Measurements from ENCODE around the gene ST3GAL5. TPM values are rescaled to one million over a fixed set of nuclear protein-coding genes. Genes with fewer than 3 reads are reported as not detected.
"Not testable (repeated sequence)": the region's sequence is repeated elsewhere in the genome, so short reads cannot be mapped to it uniquely, and the experiment has no call there.

ST3GAL5 gene
- polyA plus RNA-seq, 1 experiment, result 16.0 TPM

DNA sequence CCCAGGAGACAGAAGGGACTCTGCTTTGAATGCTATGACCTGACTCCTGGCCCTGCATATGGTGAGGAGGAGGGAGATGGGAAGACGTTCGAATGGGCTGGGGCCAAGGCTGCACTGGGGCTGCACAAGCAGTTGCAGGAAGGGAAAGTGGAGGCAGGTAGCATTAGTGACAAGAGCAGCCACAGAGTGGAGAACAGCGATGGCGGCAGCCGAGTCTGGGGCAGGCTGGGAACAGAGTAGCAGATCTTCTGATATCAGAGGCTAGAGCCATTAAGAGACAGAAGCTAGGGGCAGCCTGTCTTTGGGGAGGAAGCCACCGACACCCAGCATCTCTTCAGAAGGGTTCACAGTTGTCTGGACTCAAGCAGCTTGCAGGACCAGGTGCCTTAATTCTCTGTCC lies 50.1 kb downstream of the ST3GAL5 start:
- Histone ChIP-seq H3K36me3 (ENCODE audit: control insufficient read depth, insufficient read depth, low read length) (peaks cover 3% of the 10 kb centered on the region), H3K27me3 (ENCODE audit: control insufficient read depth, insufficient read depth, low read length) (no peaks in the 10 kb centered on the region), H3K4me3 (ENCODE audit: low read depth, low read length) (no peak overlapping the region)
- POLR2A ChIA-PET, result no interaction called here
- no peak for TF ChIP-seq CTCF (IDR thresholded peaks at IDR 0.05; ENCODE audit: insufficient read depth, low read depth, low read length)
- CTCF ChIA-PET, result interaction anchor here (1.0 to 2.2 kb wide), 4 partner anchors 12 to 242 kb away, joined by 5 to 15 read pairs (median 6); partner anchors contain the start of gene ST3GAL5
- no peak for DNase-seq (ENCODE audit: low read depth)

DNA sequence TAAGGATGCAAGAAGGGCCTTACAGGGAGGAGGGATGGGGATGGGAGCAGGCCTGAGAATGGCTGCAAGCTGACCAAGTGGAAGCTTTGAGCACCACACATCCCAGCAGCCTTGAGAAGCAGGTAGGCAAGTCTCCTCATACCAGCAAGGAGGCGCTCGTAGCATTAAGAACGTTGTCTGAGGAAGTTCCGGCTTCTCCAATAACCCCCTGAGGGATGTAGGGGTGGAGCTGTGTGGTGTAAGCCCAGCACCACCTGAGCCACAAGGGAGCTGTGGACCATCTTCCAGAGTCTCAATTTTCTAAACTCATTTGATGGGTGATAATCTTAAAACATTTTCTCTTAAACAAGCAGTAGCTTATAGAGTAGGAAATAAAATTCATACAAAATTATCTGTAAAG lies 50.6 kb downstream of the ST3GAL5 start:
- H3K4me3 ChIP-seq (ENCODE audit: low read depth, low read length), result no peak overlapping the region
- ChIA-PET POLR2A (no interaction called here), CTCF (interaction anchor here (1.0 to 2.2 kb wide), 5 partner anchors 11 to 243 kb away, joined by 5 to 15 read pairs (median 6); partner anchors contain the start of gene ST3GAL5)
- TF ChIP-seq CTCF (IDR thresholded peaks at IDR 0.05; ENCODE audit: insufficient read depth, low read depth, low read length), result no peak
- DNase-seq (ENCODE audit: low read depth), result no peak
- no peaks in the 10 kb centered on the region for H3K27me3 ChIP-seq (ENCODE audit: control insufficient read depth, insufficient read depth, low read length)
- peaks cover 3% of the 10 kb centered on the region for H3K36me3 ChIP-seq (ENCODE audit: control insufficient read depth, insufficient read depth, low read length)

GRCh38 chr2:85834466-85834865 lies 54.3 kb downstream of the ST3GAL5 start:
- Histone ChIP-seq H3K36me3 (ENCODE audit: control insufficient read depth, insufficient read depth, low read length) (peaks cover 1% of the 10 kb centered on the region), H3K4me3 (ENCODE audit: low read depth, low read length) (no peak overlapping the region), H3K27me3 (ENCODE audit: control insufficient read depth, insufficient read depth, low read length) (no peaks in the 10 kb centered on the region)
- DNase-seq (ENCODE audit: low read depth), result no peak
- ChIA-PET POLR2A (no interaction called here), CTCF (interaction anchor here (1.4 to 19.5 kb wide), 2 partner anchors 20 to 245 kb away, joined by 3 to 354 read pairs; no protein-coding TSS in a partner anchor)
- no peak for TF ChIP-seq CTCF (IDR thresholded peaks at IDR 0.05; ENCODE audit: insufficient read depth, low read depth, low read length)

DNA sequence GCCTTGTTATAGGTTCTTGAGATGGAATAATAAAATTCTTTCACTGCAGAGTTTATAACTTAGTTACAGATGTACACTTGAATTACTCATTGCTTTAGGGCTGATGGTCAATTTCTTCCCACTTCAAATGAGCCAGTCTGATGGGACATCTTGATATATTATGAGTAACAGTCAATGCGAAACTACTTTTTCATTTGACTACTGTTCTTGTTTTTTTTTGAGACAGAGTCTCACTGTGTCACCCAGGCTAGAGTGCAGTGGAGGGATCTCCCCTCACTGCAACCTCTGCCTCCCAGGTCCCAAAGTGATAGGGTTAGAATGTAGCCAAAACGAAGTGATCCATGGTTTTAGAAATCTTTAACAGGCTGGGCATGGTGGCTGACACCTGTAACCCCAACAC lies 57.1 kb downstream of the ST3GAL5 start:
- POLR2A ChIA-PET, result no interaction called here
- no peaks in the 10 kb centered on the region for H3K27me3 ChIP-seq (ENCODE audit: control insufficient read depth, insufficient read depth, low read length)
- no peak overlapping the region for H3K4me3 ChIP-seq (ENCODE audit: low read depth, low read length)
- CTCF ChIA-PET, result interaction anchor here (0.7 to 19.5 kb wide), 6 partner anchors 18 to 256 kb away, joined by 3 to 354 read pairs (median 4); partner anchors contain the start of gene ST3GAL5
- no peaks in the 10 kb centered on the region for H3K36me3 ChIP-seq (ENCODE audit: control insufficient read depth, insufficient read depth, low read length)
- no peak for DNase-seq (ENCODE audit: low read depth)
- TF ChIP-seq CTCF (IDR thresholded peaks at IDR 0.05; ENCODE audit: insufficient read depth, low read depth, low read length), result no peak

DNA sequence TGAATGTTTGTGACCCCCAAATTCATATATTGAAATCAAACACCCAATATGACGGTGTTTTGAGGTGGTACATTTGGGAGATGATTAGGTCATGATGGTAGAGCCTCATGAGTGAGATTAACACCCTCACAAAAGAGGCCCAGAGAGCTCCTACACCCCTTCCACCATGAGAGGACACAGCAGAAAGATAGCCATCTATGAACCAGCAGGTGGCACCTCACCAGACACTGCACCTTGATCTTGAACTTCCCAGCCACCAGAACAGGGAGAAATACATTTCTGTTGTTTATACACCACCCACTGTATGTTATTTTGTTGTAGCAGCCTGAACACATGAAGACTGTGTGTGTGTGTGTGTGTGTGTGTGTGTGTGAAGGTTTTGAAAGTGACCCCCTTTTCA lies 58.1 kb downstream of the ST3GAL5 start:
- ChIA-PET POLR2A (no interaction called here), CTCF (interaction anchor here (0.9 to 19.5 kb wide), 6 partner anchors 12 to 257 kb away, joined by 4 to 354 read pairs (median 4); partner anchors contain the start of gene ST3GAL5)
- no peaks in the 10 kb centered on the region for H3K27me3 ChIP-seq (ENCODE audit: control insufficient read depth, insufficient read depth, low read length)
- no peak for DNase-seq (ENCODE audit: low read depth)
- 0 out of 2 replicates have a peak, but pooled peaks have one; percentile 4 for TF ChIP-seq CTCF (IDR thresholded peaks at IDR 0.05; ENCODE audit: insufficient read depth, low read depth, low read length)
- H3K4me3 ChIP-seq (ENCODE audit: low read depth, low read length), result no peak overlapping the region
- no peaks in the 10 kb centered on the region for H3K36me3 ChIP-seq (ENCODE audit: control insufficient read depth, insufficient read depth, low read length)

DNA sequence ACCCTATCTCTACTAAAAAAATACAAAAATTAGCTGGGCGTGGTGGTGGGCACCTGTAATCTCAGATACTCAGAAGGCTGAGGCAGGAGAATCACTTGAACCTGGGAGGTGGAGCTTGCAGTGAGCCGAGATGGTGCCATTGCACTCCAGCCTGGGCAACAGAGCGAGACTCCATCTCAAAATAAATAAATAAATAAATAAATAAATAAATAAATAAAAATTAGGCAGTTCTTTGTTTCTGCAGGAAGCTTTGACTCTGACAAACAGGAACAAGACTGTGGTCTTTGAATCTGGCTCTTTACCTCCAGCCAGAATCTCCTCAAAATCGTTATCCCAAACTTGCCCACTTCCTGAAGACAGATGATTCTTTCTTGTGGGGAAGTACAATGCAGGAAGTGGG lies 59.4 kb downstream of the ST3GAL5 start:
- POLR2A ChIA-PET; DNase-seq (ENCODE audit: low read depth); H3K4me3 ChIP-seq (ENCODE audit: low read depth, low read length); H3K36me3 ChIP-seq (ENCODE audit: control insufficient read depth, insufficient read depth, low read length); H3K27me3 ChIP-seq (ENCODE audit: control insufficient read depth, insufficient read depth, low read length): not testable (repeated sequence)
- CTCF ChIA-PET, result interaction anchor here (1.3 to 19.5 kb wide), 5 partner anchors 10 to 250 kb away, joined by 4 to 354 read pairs (median 6); partner anchors contain the start of gene ST3GAL5

Data from BJ (cell line).